ENCODE measurements around the gene SPRR2D.
"Not testable (repeated sequence)": the region's sequence is repeated elsewhere in the genome, so short reads cannot be mapped to it uniquely, and the experiment has no call there.

Gene SPRR2D

GRCh38 chr1:153040950-153041631 is at the start of gene SPRR2D:
Gene SPRR2D (minus strand): TSS chr1:153041120. CDS start chr1:153040346, 774 bp downstream.
- DNase-seq: no peak

GRCh38 chr1:153087652-153088051 is 46.7 kb upstream of the SPRR2D start:
- DNase-seq: no peak

- DNase-seq: no peak
These were observed 40.8 kb upstream of the SPRR2D start for GRCh38 chr1:153081736-153082135.

- no peak for DNase-seq
These were observed 32.1 kb upstream of the SPRR2D start for GRCh38 chr1:153072806-153073726.

DNA sequence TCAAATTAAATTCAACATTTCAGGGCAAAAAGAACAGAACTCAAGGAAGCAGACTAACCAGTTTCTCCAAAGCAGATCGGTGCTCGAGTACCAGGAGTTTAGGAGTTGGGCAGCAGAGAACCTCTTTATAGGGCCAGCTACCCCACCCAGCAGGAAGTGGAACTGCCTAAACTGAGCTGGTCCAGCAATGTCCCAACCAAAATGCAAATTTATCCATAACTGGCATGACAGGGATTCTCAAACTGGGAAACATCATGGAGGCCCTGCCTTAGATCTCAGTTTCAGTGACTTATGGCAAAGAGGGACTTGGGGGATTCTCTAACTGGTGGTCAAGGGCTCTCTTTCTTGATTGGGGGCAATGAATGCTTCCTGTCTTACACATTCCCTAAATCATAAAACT is 30.6 kb upstream of the SPRR2D start, which contains the start of gene SPRR2B:
SPRR2B (minus strand) TSS at position 101 of the 400 bp plus-strand sequence. CDS start 772 bp downstream, outside the sequence.
- no peak for DNase-seq

DNA sequence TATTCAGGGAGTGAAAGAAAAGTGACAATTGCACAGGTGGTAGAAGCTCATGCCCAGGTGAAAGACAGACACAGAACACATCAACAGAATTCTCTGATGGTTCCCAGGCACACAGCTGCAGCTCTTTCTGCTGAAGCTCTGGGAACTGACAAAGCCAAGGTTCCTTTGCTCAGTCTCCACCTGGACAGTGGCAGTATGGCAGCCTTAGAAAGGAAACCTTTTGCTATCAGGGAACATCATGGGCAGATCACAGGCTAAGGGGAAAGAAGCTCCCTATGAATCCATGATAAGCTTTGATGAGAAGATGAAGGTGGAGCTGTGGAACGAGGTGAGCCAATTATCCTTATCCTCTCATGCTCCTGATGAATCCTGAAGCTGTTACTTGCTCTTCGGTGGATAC is 29.3 kb upstream of the SPRR2D start:
- DNase-seq: no peak

GRCh38 chr1:153058826-153059784 is 18.2 kb upstream of the SPRR2D start:
- DNase-seq: no peak

GRCh38 chr1:153058154-153058553 is 17.2 kb upstream of the SPRR2D start:
- DNase-seq: no peak

GRCh38 chr1:153057375-153057774 is 16.5 kb upstream of the SPRR2D start, which contains the start of gene SPRR2A:
Gene SPRR2A (minus strand): TSS chr1:153057512. CDS start chr1:153056735, 777 bp downstream.
- no peak for DNase-seq

DNA sequence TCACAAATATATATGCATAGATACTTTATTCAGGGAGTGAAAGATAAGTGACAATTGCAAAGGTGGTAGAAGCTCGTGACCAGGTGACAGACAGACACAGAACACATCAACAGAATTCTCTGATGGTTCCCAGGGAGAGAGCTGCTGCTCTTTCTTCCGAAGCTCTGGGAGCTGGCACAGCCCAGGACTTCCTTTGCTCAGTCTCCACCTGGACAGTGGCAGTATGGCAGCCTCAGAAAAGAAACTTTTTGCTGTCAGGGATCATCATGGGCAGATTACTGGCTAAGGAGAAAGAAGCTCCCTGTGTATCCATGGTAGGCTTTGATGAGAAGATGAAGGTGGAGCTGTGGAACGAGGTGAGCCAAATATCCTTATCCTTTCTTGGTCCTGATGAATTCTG is 15.2 kb upstream of the SPRR2D start:
- not testable (repeated sequence) for DNase-seq

GRCh38 chr1:153049211-153049610 is 8.3 kb upstream of the SPRR2D start:
- DNase-seq: no peak

- no peak for DNase-seq
These were observed 5.7 kb downstream of the SPRR2D start for GRCh38 chr1:153035211-153035610.

GRCh38 chr1:153032677-153033308 is 8.1 kb downstream of the SPRR2D start:
- no peak for DNase-seq

DNA sequence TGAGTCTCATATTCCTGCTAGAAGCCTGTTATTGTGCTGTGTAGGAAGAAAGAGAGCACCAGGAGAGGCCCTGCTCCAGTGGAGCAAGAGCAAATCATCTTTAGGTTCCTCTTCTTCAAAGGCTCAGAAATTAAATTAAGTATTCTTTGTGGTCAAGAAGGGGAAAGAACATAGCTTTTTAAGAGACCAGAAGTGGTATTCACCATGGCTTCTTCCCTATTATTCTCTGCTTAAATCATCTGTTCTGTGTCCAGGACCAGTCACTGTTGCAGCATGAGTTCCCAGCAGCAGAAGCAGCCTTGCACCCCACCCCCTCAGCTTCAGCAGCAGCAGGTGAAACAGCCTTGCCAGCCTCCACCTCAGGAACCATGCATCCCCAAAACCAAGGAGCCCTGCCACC is 8.8 kb downstream of the SPRR2D start:
- no peak for DNase-seq

GRCh38 chr1:153030895-153031294 is 10.0 kb downstream of the SPRR2D start, which contains the start of gene SPRR1B:
Gene SPRR1B (plus strand): TSS chr1:153031203. CDS start chr1:153032346, 1,143 bp downstream.
- DNase-seq: no peak

- DNase-seq: no peak
These were observed 12.2 kb downstream of the SPRR2D start for GRCh38 chr1:153028766-153029165.

- DNase-seq: no peak
These were observed 15.1 kb downstream of the SPRR2D start for GRCh38 chr1:153025797-153026196.

DNA sequence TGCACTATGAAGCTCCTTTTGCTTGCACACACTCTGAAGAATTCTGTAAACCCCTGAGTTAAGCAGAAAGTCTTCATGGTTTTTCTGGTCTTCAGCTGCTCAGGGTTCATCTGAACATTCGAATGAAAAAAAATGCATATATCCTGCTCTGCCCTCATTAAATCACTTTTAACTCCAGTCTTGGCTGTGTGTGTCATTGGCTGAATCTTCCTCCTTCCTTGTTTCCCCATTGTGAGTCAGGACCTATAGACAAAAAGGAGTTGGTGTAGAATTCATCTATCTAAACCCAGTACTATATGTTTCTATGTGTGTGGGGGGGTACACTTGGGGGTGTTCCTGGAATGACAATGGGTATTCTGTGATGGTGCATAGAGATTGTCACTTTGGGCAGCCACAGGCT is 16.5 kb downstream of the SPRR2D start:
- DNase-seq: no peak

GRCh38 chr1:153023109-153023508 is 17.8 kb downstream of the SPRR2D start:
- DNase-seq: no peak

DNA sequence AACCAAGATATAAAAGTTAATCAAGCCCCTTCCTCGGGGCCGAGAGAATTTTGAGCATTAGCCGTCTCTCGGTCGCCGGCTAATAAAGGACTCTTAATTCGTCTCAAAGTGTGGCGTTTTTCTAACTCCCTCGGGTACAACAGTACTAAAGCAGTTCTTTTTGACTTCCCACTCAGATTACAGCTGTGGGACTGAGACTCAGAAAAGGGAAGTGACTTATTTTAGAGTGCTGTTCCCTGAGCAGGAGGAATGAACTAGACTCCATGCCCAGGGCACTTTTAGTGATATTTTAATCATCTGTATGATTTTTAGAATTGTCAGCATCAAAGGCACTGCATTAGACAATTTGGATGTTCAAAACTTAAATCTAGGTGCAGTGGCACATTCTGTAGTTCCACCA is 18.6 kb downstream of the SPRR2D start:
- not testable (repeated sequence) for DNase-seq

GRCh38 chr1:153021829-153022228 is 19.1 kb downstream of the SPRR2D start:
- not testable (repeated sequence) for DNase-seq

DNA sequence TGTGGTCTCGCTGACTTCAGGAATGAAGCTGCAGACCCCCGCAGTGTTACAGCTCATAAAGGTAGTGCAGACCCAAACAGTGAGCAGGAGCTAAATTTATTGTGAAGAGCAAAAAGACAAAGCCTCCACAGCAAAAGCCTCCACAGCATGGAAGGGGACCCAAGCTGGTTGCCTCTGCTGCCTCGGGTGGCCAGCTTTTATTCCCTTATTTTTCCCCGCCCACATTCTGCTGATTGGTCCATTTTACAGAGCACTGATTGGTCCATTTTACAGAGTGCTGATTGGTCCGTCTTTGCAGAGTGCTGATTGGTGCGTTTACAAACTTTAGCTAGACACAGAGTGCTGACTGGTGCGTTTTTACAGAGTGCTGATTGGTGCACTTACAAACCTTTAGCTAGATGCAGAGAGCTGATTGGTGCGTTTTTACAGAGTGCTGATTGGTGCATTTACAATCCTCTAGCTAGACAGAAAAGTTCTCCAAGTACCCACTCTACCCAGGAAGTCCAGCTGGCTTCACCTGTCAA is 29.6 kb downstream of the SPRR2D start:
- DNase-seq: not testable (repeated sequence)
